ENCODE results near the gene DLGAP1. TPM values are rescaled to one million over a fixed set of nuclear protein-coding genes. Genes with fewer than 3 reads are reported as not detected.

The DLGAP1 gene
- total RNA-seq (2012; rRNA removed) (under 0.01 TPM in 1 of 2 replicates, not detected in the other), polyA plus RNA-seq (2012; rRNA removed) (0.04 and 0.09 TPM in 2 replicates), Bru-seq, nascent RNA (percentile 26 among the genes with signal in this experiment), BruChase-seq, experiment 1, labeled RNA remaining after a 6-hour chase (percentile 36 among the genes with signal in this experiment), BruChase-seq, experiment 2, labeled RNA remaining after a 2-hour chase (percentile 20 among the genes with signal in this experiment)
- polyA plus RNA-seq (2012; cell fraction: cytosol; rRNA removed): 0.12 TPM in 1 of 2 replicates, not detected in the other
- polyA plus RNA-seq (2012; cell fraction: nucleus; rRNA removed; ENCODE audit: low replicate concordance): 0.03 and 0.11 TPM in 2 replicates
- long read RNA-seq, partial matches to known transcripts: 0 of 3 reads
- long read RNA-seq, other reads (novel, unspliced or antisense): 3 of 3 reads

DNA sequence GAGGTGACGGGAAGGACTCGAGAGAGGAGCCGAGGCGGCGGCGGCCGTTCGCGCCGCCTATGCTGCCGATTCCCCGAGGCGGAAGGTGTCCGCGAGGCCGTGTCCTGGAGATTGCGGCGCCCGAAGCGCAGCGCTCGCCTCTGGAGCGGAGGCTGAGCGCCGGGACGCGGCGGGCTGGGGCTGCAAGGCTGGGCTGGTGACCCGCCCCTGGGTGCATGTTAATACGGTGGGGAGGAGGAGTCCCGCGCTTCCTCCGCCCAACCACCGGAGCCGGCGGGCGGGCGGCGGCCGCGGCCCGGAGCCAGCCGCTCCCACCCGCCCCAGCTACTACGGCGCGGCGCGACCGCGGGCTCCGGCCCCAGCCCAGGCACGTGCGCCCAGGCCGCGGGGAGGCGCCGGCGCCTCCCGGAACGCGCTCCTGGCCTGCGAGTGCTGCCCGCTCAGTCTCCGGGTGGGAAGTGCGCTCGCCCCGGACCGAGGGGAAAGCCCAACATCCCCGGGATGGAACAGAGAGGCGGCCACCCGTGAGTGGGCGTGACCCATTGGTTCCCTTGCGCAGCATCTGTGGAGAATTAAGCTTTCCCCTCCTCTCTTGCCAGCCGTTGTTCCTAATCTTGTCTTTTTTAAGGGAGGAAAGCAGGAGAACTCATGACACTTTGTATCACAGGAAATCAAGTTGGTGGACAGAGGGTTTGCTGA is at the start of gene DLGAP1:
Gene DLGAP1, minus strand, starts transcription at position 195 of the 699 bp plus-strand sequence.
- BruUV-seq (replicated peaks): no TSS peak
- peaks cover 12% of the 10 kb centered on the region; the same call in 1 of the 2 replicates for H3K27me3 ChIP-seq (ENCODE audit: control insufficient read depth, insufficient read depth, low read length)
- no peaks in the 10 kb centered on the region for H3K9me1 ChIP-seq (ENCODE audit: insufficient read depth, low read length)
- H2AK9ac ChIP-seq (replicated peaks; ENCODE audit: low read depth, low read length, poor library complexity): peak within 1 kb of the TSS; percentile 65
- peak; percentile 11; the same call in 1 of the 2 replicates for ATAC-seq (ENCODE audit: low read depth)
- H3K79me1 ChIP-seq (ENCODE audit: low read depth in 1 of 2, low read length in 2 of 2): no peaks in the 10 kb centered on the region
- CTCF ChIA-PET: no interaction called here
- in situ Hi-C loops (cut with MboI; ENCODE audit: low sequenced_read_pairs) (no loop called here), intact Hi-C loops (cut with micrococcal nuclease) (no loop called here), dilution Hi-C loops (cut with HindIII; ENCODE audit: low sequenced_read_pairs, unreplicated experiment) (no loop called here)
- no peak within 1 kb of the TSS for H3K9ac ChIP-seq (ENCODE audit: low read depth, low read length)
- H2BK120ac ChIP-seq (ENCODE audit: low read depth, low read length): no peak within 1 kb of the TSS
- no peak within 1 kb of the TSS for H2BK5ac ChIP-seq (ENCODE audit: low read depth, low read length, poor library complexity, severe bottlenecking)
- H4K8ac ChIP-seq (ENCODE audit: low read depth in 2 of 2, low read length in 2 of 2): no peak within 1 kb of the TSS
- H4K5ac ChIP-seq (ENCODE audit: low read depth, low read length): no peak within 1 kb of the TSS
- H3K9me3 ChIP-seq (ENCODE audit: control insufficient read depth, insufficient read depth, low read length): peaks cover 8% of the 10 kb centered on the region; the same call in 1 of the 2 replicates
- no peak for DNase-seq
- H3K4ac ChIP-seq (ENCODE audit: low read depth, low read length): no peak within 1 kb of the TSS
- H3K23ac ChIP-seq (ENCODE audit: low read depth, low read length): no peak within 1 kb of the TSS
- H3K4me1 ChIP-seq (ENCODE audit: control insufficient read depth, insufficient read depth, low read length): no peaks in the 10 kb centered on the region
- no peak within 1 kb of the TSS for H2BK15ac ChIP-seq (ENCODE audit: low read depth, low read length)
- no peak within 1 kb of the TSS for H3K27ac ChIP-seq (ENCODE audit: insufficient read depth, low read length)
- no peak within 1 kb of the TSS for H3K56ac ChIP-seq (ENCODE audit: extremely low read depth, insufficient read depth, low read length)
- POLR2A ChIA-PET (ENCODE audit: unreplicated experiment): no interaction called here
- H3K36me3 ChIP-seq (ENCODE audit: control insufficient read depth, insufficient read depth, low read length): no peaks in the 10 kb centered on the region
- no peak within 1 kb of the TSS; the same call in 1 of the 2 replicates for H3K4me2 ChIP-seq (ENCODE audit: low read depth, low read length)
- no peaks in the 10 kb centered on the region for H4K20me1 ChIP-seq (ENCODE audit: insufficient read depth, low read length)
- no peak within 1 kb of the TSS for H3K14ac ChIP-seq (replicated peaks; ENCODE audit: low read depth, low read length)
- no peak within 1 kb of the TSS for H4K91ac ChIP-seq (ENCODE audit: insufficient read depth, low read depth, low read length)
- no peak within 1 kb of the TSS for H2AK5ac ChIP-seq (ENCODE audit: low read depth, low read length)
- no peak within 1 kb of the TSS for H2BK20ac ChIP-seq (ENCODE audit: low read depth, low read length)
- WGBS, 2 experiments (ENCODE audit: extremely low coverage in 2 of 2, insufficient read length in 1 of 2): 5% methylated on average over 25 of the region's 75 CpGs; no CpG with 5 or more reads in 1 of the 2 experiments
- H2AFZ ChIP-seq (replicated peaks; ENCODE audit: low read length, poor library complexity): peak within 1 kb of the TSS; percentile 49
- no peak within 1 kb of the TSS for H3K18ac ChIP-seq (ENCODE audit: low read depth, low read length)
- no peak within 1 kb of the TSS for H3K4me3 ChIP-seq (ENCODE audit: insufficient read depth, low read depth, low read length)
- TF ChIP-seq, protein P1, sequence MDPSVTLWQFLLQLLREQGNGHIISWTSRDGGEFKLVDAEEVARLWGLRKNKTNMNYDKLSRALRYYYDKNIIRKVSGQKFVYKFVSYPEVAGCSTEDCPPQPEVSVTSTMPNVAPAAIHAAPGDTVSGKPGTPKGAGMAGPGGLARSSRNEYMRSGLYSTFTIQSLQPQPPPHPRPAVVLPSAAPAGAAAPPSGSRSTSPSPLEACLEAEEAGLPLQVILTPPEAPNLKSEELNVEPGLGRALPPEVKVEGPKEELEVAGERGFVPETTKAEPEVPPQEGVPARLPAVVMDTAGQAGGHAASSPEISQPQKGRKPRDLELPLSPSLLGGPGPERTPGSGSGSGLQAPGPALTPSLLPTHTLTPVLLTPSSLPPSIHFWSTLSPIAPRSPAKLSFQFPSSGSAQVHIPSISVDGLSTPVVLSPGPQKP (IDR thresholded peaks at IDR 0.05; ENCODE audit: borderline replicate concordance, low read depth, low read length): no peak
- TF ChIP-seq BHLHE40 (IDR thresholded peaks at IDR 0.05; ENCODE audit: low read depth, low read length): no peak
- no peak for TF ChIP-seq CHD1 (IDR thresholded peaks at IDR 0.05; ENCODE audit: low read depth, low read length)
- TF ChIP-seq RCOR1 (IDR thresholded peaks at IDR 0.05; ENCODE audit: insufficient replicate concordance, low read length): no peak
- no peak for TF ChIP-seq MAFK (IDR thresholded peaks at IDR 0.05; ENCODE audit: low read depth, low read length)
- no peak for TF ChIP-seq MAZ (IDR thresholded peaks at IDR 0.05; ENCODE audit: borderline replicate concordance, low read depth, low read length)
- TF ChIP-seq NFE2L2 (IDR thresholded peaks at IDR 0.05; ENCODE audit: low read depth, low read length): no peak
- TF ChIP-seq MXI1 (IDR thresholded peaks at IDR 0.05; ENCODE audit: borderline replicate concordance, low read depth, low read length): no peak
- no peak for TF ChIP-seq RAD21 (IDR thresholded peaks at IDR 0.05; ENCODE audit: low read length)
- TF ChIP-seq, protein P2, sequence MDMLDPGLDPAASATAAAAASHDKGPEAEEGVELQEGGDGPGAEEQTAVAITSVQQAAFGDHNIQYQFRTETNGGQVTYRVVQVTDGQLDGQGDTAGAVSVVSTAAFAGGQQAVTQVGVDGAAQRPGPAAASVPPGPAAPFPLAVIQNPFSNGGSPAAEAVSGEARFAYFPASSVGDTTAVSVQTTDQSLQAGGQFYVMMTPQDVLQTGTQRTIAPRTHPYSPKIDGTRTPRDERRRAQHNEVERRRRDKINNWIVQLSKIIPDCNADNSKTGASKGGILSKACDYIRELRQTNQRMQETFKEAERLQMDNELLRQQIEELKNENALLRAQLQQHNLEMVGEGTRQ (IDR thresholded peaks at IDR 0.05; ENCODE audit: low read depth, low read length): no peak
- TF ChIP-seq RFX5 (IDR thresholded peaks at IDR 0.05; ENCODE audit: low read depth, low read length): no peak
- TF ChIP-seq CEBPB (IDR thresholded peaks at IDR 0.05; ENCODE audit: low read depth, low read length): no peak
- no peak for TF ChIP-seq SMC3 (IDR thresholded peaks at IDR 0.05; ENCODE audit: low read depth, low read length)
- no peak for TF ChIP-seq FOS (IDR thresholded peaks at IDR 0.05; ENCODE audit: low read depth, low read length)
